Measurements from ENCODE around the gene BARHL2. TPM values are rescaled to one million over a fixed set of nuclear protein-coding genes. Genes with fewer than 3 reads are reported as not detected.

BARHL2 gene
- total and polyA plus RNA-seq, 2 experiments from 2014 or later, result not detected

- DNase-seq (ENCODE audit: low spot score), result no peak
- no peaks in the 10 kb centered on the region for H4K20me1 ChIP-seq (ENCODE audit: insufficient read depth, poor library complexity, severe bottlenecking)
- no peaks in the 10 kb centered on the region for H3K36me3 ChIP-seq (replicated peaks; ENCODE audit: insufficient read depth, low read depth)
- no peaks in the 10 kb centered on the region for H3K79me2 ChIP-seq
- H3K27ac ChIP-seq, result peak overlapping the region; percentile 32
- peaks cover 14% of the 10 kb centered on the region for H3K27me3 ChIP-seq
- no peaks in the 10 kb centered on the region for H3K4me1 ChIP-seq (ENCODE audit: insufficient read depth)
- H3K9me3 ChIP-seq (ENCODE audit: low read depth), result no peaks in the 10 kb centered on the region
- TF ChIP-seq EZH2 (IDR thresholded peaks at IDR 0.05; ENCODE audit: borderline replicate concordance), result no peak
- no peak for TF ChIP-seq EZH2phosphoT487 (IDR thresholded peaks at IDR 0.05; ENCODE audit: low read depth, severe bottlenecking, unreplicated experiment)
- TF ChIP-seq CTCF (IDR thresholded peaks at IDR 0.05; ENCODE audit: poor library complexity), result no peak
- H3K4me2 ChIP-seq, result no peak overlapping the region
- H3K9me2 ChIP-seq (replicated peaks; ENCODE audit: insufficient read depth), result no peaks in the 10 kb centered on the region
- no peak overlapping the region for H2AFZ ChIP-seq
- no peak overlapping the region for H3K4me3 ChIP-seq
Measured at GRCh38 chr1:90748668-90749067, 31.6 kb upstream of the BARHL2 start.

- Histone ChIP-seq H3K79me2 (no peaks in the 10 kb centered on the region), H2AFZ (no peak overlapping the region), H3K4me1 (ENCODE audit: insufficient read depth) (no peaks in the 10 kb centered on the region), H3K9me3 (ENCODE audit: low read depth) (no peaks in the 10 kb centered on the region), H3K4me3 (no peak overlapping the region), H3K36me3 (replicated peaks; ENCODE audit: insufficient read depth, low read depth) (no peaks in the 10 kb centered on the region), H3K4me2 (no peak overlapping the region), H4K20me1 (ENCODE audit: insufficient read depth, poor library complexity, severe bottlenecking) (no peaks in the 10 kb centered on the region), H3K27ac (peak overlapping the region; percentile 77), H3K27me3 (peaks cover 9% of the 10 kb centered on the region), H3K9me2 (replicated peaks; ENCODE audit: insufficient read depth) (no peaks in the 10 kb centered on the region)
- no peak for DNase-seq (ENCODE audit: low spot score)
- 95% methylated on average over 1 of the region's 1 CpG for WGBS (ENCODE audit: low lambda C conversion rate, missing lambda C conversion rate)
- TF ChIP-seq EZH2 (IDR thresholded peaks at IDR 0.05; ENCODE audit: borderline replicate concordance) (no peak), CTCF (IDR thresholded peaks at IDR 0.05; ENCODE audit: poor library complexity) (no peak), EZH2phosphoT487 (IDR thresholded peaks at IDR 0.05; ENCODE audit: low read depth, severe bottlenecking, unreplicated experiment) (no peak)
Measured at GRCh38 chr1:90746857-90747256, 29.8 kb upstream of the BARHL2 start.

DNA sequence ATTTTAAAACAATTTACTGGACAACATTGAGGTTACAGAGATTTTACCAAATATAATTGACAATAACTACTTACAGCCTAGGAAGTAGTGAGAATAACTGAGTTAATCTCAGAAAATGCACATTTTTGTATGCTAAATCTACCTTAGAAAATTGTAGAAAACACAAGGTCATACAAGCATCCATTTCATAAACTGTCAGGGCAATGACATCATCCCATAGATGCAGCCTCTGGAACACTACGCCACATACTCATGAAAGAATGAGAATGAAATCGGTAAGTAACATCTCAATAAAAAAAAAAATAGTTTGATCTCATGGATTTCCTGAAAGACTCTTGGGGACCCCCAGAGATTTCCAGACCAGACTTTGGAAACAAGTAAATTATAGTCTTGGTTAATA, 28.9 kb upstream of the BARHL2 start:
- Histone ChIP-seq H3K27ac (no peak overlapping the region), H3K9me2 (replicated peaks; ENCODE audit: insufficient read depth) (no peaks in the 10 kb centered on the region), H3K79me2 (no peaks in the 10 kb centered on the region), H3K36me3 (replicated peaks; ENCODE audit: insufficient read depth, low read depth) (no peaks in the 10 kb centered on the region), H2AFZ (no peak overlapping the region), H3K4me1 (ENCODE audit: insufficient read depth) (no peaks in the 10 kb centered on the region), H3K4me2 (no peak overlapping the region), H3K27me3 (peaks cover 12% of the 10 kb centered on the region), H3K9me3 (ENCODE audit: low read depth) (no peaks in the 10 kb centered on the region), H4K20me1 (ENCODE audit: insufficient read depth, poor library complexity, severe bottlenecking) (no peaks in the 10 kb centered on the region), H3K4me3 (no peak overlapping the region)
- WGBS (ENCODE audit: low lambda C conversion rate, missing lambda C conversion rate), result 95% methylated on average over 2 of the region's 2 CpGs
- no peak for DNase-seq (ENCODE audit: low spot score)
- TF ChIP-seq CTCF (IDR thresholded peaks at IDR 0.05; ENCODE audit: poor library complexity) (no peak), EZH2phosphoT487 (IDR thresholded peaks at IDR 0.05; ENCODE audit: low read depth, severe bottlenecking, unreplicated experiment) (no peak), EZH2 (IDR thresholded peaks at IDR 0.05; ENCODE audit: borderline replicate concordance) (no peak)

DNA sequence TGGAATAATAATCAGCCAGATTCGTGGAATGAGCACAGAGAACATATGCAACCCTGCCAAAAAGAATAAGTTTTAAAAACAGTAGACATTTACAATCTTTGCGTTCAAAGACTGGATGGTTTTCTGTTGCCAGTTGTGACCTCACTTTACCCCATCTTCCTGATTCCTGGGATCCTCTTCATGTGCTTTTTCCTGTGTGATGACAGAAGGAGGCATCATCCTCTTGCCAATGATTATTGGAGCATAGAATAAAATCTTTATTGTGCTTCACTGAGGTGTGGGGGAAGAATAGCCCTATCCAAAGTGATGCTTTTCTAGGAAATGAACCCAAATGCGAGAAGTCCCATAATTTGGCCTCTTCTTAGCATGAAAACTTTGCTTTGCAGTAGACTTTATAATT, 15.0 kb upstream of the BARHL2 start:
- Histone ChIP-seq H3K36me3 (replicated peaks; ENCODE audit: insufficient read depth, low read depth) (no peaks in the 10 kb centered on the region), H3K79me2 (no peaks in the 10 kb centered on the region), H4K20me1 (ENCODE audit: insufficient read depth, poor library complexity, severe bottlenecking) (no peaks in the 10 kb centered on the region), H3K27me3 (peaks cover 92% of the 10 kb centered on the region), H3K4me3 (no peak overlapping the region), H3K27ac (no peak overlapping the region), H3K4me1 (ENCODE audit: insufficient read depth) (peaks cover 13% of the 10 kb centered on the region), H2AFZ (no peak overlapping the region), H3K9me3 (ENCODE audit: low read depth) (no peaks in the 10 kb centered on the region), H3K9me2 (replicated peaks; ENCODE audit: insufficient read depth) (no peaks in the 10 kb centered on the region), H3K4me2 (no peak overlapping the region)
- TF ChIP-seq CTCF (IDR thresholded peaks at IDR 0.05; ENCODE audit: poor library complexity), result no peak
- TF ChIP-seq EZH2phosphoT487 (IDR thresholded peaks at IDR 0.05; ENCODE audit: low read depth, severe bottlenecking, unreplicated experiment), result no peak
- TF ChIP-seq EZH2 (IDR thresholded peaks at IDR 0.05; ENCODE audit: borderline replicate concordance), result no peak
- no peak for DNase-seq (ENCODE audit: low spot score)
- WGBS (ENCODE audit: low lambda C conversion rate, missing lambda C conversion rate), result 52% methylated on average over 3 of the region's 3 CpGs

All from hepatocyte (in vitro differentiated cells).